Thyroid gland (tissue), 4 donors: ENCODE results near the gene PLEKHA7. TPM values are rescaled to one million over a fixed set of nuclear protein-coding genes. Genes with fewer than 3 reads are reported as not detected.

ENCODE experiments used
- DNase-seq, 2 donors: peaks; one replicate each; pipeline ENCODE4 v3.0.0-alpha.2; 2019
- H3K27ac ChIP-seq, 3 donors: fragments of 200-600 bp; sonication (generic); 1 replicate in 2 of 3; 2 replicates in 1 of 3; pipeline ENCODE4 v1.5.1; 2016 to 2019; ENCODE audit warnings: mild to moderate bottlenecking in 1 of 3, moderate library complexity in 1 of 3
- H3K27me3 ChIP-seq: fragments of 200-600 bp; sonication (generic); one replicate; pipeline ENCODE4 v1.5.1; 2019
- H3K36me3 ChIP-seq, 2 donors: fragments of 200-600 bp; sonication (generic); one replicate each; pipeline ENCODE4 v1.5.1; 2016 to 2019
- H3K4me1 ChIP-seq, 2 donors: fragments of 200-600 bp; sonication (generic); one replicate each; pipeline ENCODE4 v1.5.1; 2017 to 2019
- H3K4me3 ChIP-seq, 3 donors: fragments of 200-600 bp; sonication (generic); replicated peaks in 1 of 3; 1 replicate in 2 of 3; 2 replicates in 1 of 3; pipeline ENCODE4 v1.5.1; 2016; ENCODE audit warnings: mild to moderate bottlenecking in 1 of 3
- H3K9me3 ChIP-seq: fragments of 200-600 bp; sonication (generic); one replicate; pipeline ENCODE4 v1.5.1; 2017
- CTCF ChIP-seq, 6 experiments: fragments of 200-600 bp in 3 of 6; fragments of 450-650 bp in 3 of 6; sonication (generic) in 3 of 6; IDR thresholded peaks; one replicate each; pipeline ENCODE4 v1.5.1; 2016 to 2019; ENCODE audit warnings: antibody characterized with exemption in 6 of 6, mild to moderate bottlenecking in 2 of 6, inconsistent platforms in 1 of 6, moderate library complexity in 1 of 6
- POLR2A ChIP-seq, 2 donors: fragments of 450-650 bp; IDR thresholded peaks; one replicate each; pipeline ENCODE4 v1.6.1; 2017; ENCODE audit warnings: antibody characterized with exemption in 2 of 2, mild to moderate bottlenecking in 2 of 2, moderate library complexity in 1 of 2
- WGBS, 2 donors: methylation state at CpG; one replicate each; pipeline ENCODE4 v1.1.5; 2017; 5-methylcytosine and 5-hydroxymethylcytosine counted together
- intact Hi-C: fragments of 100-400 bp; cut with DNase I; formaldehyde crosslinking; loops from one replicate; pipeline ENCODE4 v1.15.1; 2023
- total RNA-seq, 4 donors: library from RNA; depleted of rRNA; stranded (reverse); fragments of >200 nt; gene quantifications; one replicate each; pipeline ENCODE4 v1.2.3, GENCODE V29; 2016

PLEKHA7 gene
- total RNA-seq, 4 donors from 2014 or later: 22.5 to 29.0 (median 23.4) TPM

DNA sequence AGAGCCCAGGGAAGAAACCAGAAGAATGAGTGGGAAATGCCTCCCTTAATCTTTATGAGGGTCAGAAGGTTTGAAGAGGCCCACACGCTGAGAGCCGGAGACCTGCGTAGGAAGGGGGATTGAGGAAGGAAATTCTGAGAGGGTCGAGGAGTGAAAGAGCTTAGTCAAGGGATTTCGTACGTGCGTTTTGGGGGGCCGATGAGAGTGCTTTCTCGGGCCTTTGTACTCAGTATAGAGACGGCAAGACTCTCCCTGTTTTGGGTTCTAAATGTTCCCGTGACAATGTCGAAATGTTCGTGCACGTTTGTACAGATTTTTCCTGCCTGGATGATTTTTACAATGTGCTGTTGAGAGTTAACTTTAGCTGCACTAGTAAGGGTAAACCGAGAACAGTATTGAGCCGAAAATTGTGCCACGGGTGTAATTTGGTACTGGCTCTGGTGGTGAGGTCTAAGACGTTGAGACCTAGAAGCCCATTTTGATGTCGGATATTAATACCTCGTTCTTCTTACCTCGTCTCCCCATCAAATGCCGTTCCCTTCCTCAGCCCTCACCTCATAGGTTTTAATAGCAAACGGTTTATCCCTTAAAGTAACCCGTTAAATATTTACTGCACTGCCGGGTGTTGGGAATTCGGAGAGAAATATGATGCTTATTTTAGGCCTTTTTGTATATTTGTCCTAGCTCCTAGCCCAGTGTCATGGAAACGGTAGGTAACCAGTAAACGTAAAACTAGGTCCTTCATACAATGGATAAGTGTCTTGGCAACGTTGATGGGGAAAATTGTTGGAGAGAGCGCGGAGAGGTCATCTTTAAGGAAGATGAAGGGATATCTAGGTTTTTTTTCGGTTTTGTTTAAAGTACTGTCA, 275.0 kb downstream of the PLEKHA7 start:
- TF ChIP-seq CTCF (IDR thresholded peaks at IDR 0.05) (peak in 1 of 6 experiments; percentile 15), POLR2A (IDR thresholded peaks at IDR 0.05) (no peak)
- H3K27ac ChIP-seq: peak overlapping the region; percentile 75 to 93 (median 92)
- intact Hi-C loops: no loop called here
- peak overlapping the region; percentile 63 to 95 (median 65) for H3K4me3 ChIP-seq
- no peaks in the 10 kb centered on the region for H3K9me3 ChIP-seq
- H3K36me3 ChIP-seq: no peaks in the 10 kb centered on the region
- H3K27me3 ChIP-seq: no peaks in the 10 kb centered on the region
- WGBS, 2 donors: 3% methylated on average over 32 of the region's 32 CpGs
- H3K4me1 ChIP-seq: peaks cover 21 to 28% of the 10 kb centered on the region in 2 donors
- no peak for DNase-seq

DNA sequence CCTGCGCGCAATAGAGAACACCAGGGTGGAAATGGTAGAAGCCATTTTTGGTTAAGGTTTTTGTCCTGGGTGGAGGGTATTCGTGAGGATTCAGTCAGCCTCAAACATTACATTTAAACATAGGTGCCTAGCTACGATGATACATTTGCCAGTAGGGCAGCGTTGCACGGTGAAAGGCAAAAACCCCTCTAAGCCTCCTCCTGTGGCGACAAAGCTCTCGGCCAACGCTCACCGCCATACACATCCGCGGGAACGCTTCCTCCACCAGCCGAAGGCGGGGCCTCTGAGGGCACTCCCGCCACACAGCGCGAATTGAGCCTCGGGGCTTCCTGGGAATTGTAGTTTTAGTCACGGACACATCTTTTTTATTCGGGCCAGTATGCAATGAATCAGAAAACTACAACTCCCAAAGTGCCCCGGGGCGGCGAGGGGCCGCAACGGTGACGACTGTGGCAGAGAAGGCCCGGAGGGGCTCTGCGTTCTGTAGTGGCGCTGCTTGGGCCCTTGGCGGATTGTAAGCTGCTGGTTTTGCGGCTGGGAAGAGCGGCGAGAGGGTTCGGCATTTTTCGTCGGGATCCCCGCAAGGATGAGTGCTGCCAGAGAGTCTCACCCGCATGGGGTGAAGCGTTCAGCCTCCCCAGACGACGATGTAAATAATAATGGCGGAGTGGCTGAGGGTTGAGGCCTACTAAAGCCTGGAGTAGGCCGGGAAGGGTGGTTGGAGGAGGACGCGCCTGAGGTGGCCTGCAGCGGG, 275.8 kb downstream of the PLEKHA7 start, which contains the start of gene C11orf58:
C11orf58 (plus strand) TSS at position 455 of the 754 bp plus-strand sequence; CDS start at position 587, 132 bp downstream.
- H3K9me3 ChIP-seq: no peaks in the 10 kb centered on the region
- intact Hi-C loops: no loop called here
- H3K4me3 ChIP-seq: peak within 1 kb of the TSS; percentile 63 to 95 (median 65)
- H3K4me1 ChIP-seq: peaks cover 17 to 24% of the 10 kb centered on the region in 2 donors
- WGBS, 2 donors: 0% methylated on average over 35 to 45 of the region's 47 CpGs
- H3K36me3 ChIP-seq: no peaks in the 10 kb centered on the region
- H3K27me3 ChIP-seq: no peaks in the 10 kb centered on the region
- DNase-seq: peak; percentile 95 to 97
- H3K27ac ChIP-seq: peak within 1 kb of the TSS; percentile 75 to 93 (median 92)
- TF ChIP-seq POLR2A (IDR thresholded peaks at IDR 0.05) (peak; percentile 60 to 93), CTCF (IDR thresholded peaks at IDR 0.05) (no peak)

DNA sequence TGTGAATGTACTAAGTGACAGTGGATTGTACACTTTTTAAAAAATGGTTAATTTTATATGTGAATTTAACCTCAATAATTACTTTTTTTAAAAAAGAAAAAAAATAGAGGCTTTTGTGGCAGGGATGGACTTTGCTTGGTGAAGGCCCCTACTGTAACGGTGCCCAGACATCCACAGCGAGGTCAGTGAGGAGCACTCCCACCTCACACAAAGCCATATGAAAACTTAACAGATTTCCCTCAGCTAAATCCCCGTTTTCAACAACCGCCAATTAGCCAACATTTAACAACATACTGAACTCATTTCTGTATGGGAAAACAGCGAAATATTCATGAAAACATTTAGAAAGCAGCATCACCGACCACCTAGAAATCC, 276.4 kb downstream of the PLEKHA7 start:
- no peak for DNase-seq
- intact Hi-C loops: no loop called here
- WGBS, 2 donors: 0% methylated on average over 6 of the region's 6 CpGs
- TF ChIP-seq POLR2A (IDR thresholded peaks at IDR 0.05) (no peak), CTCF (IDR thresholded peaks at IDR 0.05) (no peak)
- Histone ChIP-seq H3K4me3 (peak overlapping the region; percentile 2 to 95 (median 47)), H3K27me3 (no peaks in the 10 kb centered on the region), H3K4me1 (peaks cover 14 to 19% of the 10 kb centered on the region in 2 donors), H3K9me3 (no peaks in the 10 kb centered on the region), H3K27ac (peak overlapping the region; percentile 75 to 93 (median 92)), H3K36me3 (no peaks in the 10 kb centered on the region)

Other genes starting within 250 kb of the PLEKHA7 start
- gene RPS13, start 63.3 kb upstream of the PLEKHA7 start, total RNA-seq: 1,000 to 10,000 TPM in 2 of 4 donors, 100 to 1,000 TPM in 2; 543 to 1,614 (median 1,223) TPM
- 100 to 1,000 TPM in 3 of 4 donors, 10 to 100 TPM in 1; 94.0 to 207 (median 132) TPM for gene PIK3C2A, start 193.6 kb upstream of the PLEKHA7 start, total RNA-seq